ENCODE measurements around the gene C14orf39. TPM values are rescaled to one million over a fixed set of nuclear protein-coding genes. Genes with fewer than 3 reads are reported as not detected.
A peak's percentile ranks its signal among the peaks of the same experiment; 100 is the strongest.

Gene C14orf39
- total RNA-seq, 1 experiment from 2014 or later, result 0.08 TPM

DNA sequence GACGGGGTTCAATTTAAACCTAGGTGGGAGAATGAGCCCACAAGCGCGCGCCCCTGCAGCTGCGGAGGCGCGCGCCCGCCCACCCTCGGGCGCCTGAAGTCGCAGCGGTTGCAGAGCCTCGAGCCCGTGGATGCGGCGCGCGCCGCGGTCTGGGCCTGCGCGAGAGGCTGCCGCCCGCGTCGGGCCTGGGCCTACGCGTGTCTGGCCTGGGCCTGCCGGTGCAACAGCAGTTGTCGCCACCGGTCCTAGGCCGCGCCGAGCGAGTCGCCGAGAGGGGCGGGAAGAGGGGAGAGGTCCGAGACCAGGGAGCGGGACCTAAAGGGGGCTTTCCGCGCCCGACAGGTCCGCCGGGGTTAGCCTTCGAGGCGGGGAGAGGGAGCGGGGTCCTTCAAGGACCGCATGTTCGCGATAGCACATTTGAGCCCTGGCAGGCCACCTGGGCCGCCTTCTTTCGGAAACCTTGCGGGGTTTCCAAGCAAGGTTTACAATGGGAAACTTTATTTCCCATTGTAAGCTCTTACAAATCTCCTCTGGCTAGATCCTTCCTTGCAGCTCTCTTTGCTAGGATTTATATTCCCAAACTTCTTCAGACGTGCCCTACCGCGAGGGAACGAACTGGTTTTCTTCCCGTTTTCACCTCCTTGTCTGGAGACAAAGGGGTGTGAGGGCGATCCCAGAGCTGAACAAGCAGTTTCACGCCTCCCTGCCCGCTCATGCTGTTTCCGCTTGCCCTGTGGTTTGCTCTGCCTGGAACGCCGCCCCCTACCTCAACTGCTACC lies 29.8 kb upstream of the C14orf39 start:
- H3K27ac ChIP-seq (ENCODE audit: low read length), result no peak overlapping the region
- no peaks in the 10 kb centered on the region for H3K36me3 ChIP-seq (ENCODE audit: control insufficient read depth, insufficient read depth, low read length)
- TF ChIP-seq POLR2AphosphoS5 (IDR thresholded peaks at IDR 0.05; ENCODE audit: low read depth, low read length), result no peak
- TF ChIP-seq, protein P1, sequence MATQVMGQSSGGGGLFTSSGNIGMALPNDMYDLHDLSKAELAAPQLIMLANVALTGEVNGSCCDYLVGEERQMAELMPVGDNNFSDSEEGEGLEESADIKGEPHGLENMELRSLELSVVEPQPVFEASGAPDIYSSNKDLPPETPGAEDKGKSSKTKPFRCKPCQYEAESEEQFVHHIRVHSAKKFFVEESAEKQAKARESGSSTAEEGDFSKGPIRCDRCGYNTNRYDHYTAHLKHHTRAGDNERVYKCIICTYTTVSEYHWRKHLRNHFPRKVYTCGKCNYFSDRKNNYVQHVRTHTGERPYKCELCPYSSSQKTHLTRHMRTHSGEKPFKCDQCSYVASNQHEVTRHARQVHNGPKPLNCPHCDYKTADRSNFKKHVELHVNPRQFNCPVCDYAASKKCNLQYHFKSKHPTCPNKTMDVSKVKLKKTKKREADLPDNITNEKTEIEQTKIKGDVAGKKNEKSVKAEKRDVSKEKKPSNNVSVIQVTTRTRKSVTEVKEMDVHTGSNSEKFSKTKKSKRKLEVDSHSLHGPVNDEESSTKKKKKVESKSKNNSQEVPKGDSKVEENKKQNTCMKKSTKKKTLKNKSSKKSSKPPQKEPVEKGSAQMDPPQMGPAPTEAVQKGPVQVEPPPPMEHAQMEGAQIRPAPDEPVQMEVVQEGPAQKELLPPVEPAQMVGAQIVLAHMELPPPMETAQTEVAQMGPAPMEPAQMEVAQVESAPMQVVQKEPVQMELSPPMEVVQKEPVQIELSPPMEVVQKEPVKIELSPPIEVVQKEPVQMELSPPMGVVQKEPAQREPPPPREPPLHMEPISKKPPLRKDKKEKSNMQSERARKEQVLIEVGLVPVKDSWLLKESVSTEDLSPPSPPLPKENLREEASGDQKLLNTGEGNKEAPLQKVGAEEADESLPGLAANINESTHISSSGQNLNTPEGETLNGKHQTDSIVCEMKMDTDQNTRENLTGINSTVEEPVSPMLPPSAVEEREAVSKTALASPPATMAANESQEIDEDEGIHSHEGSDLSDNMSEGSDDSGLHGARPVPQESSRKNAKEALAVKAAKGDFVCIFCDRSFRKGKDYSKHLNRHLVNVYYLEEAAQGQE (IDR thresholded peaks at IDR 0.05; ENCODE audit: insufficient read depth in 1 of 2, low read depth in 2 of 2, low read length in 1 of 2), result no peak
- ChIA-PET CTCF (interaction anchor here (0.6 kb wide), 1 partner anchor 41 kb away, joined by 9 read pairs; no protein-coding TSS in a partner anchor), POLR2A (no interaction called here)
- no peak for DNase-seq (ENCODE audit: low read depth, low spot score)
- no peaks in the 10 kb centered on the region for H3K27me3 ChIP-seq (ENCODE audit: control insufficient read depth, insufficient read depth, low read length)
- no peaks in the 10 kb centered on the region for H3K4me1 ChIP-seq (ENCODE audit: control insufficient read depth, insufficient read depth, low read length)
- BruUV-seq (replicated peaks), result no TSS peak
- H3K4me3 ChIP-seq (ENCODE audit: low read depth in 2 of 2, low read length in 2 of 2), result no peak overlapping the region
- intact Hi-C loops (cut with micrococcal nuclease; ENCODE audit: unreplicated experiment), result no loop called here
- H3K9me3 ChIP-seq (ENCODE audit: control insufficient read depth, insufficient read depth, low read depth, low read length), result no peaks in the 10 kb centered on the region
- in situ Hi-C loops (cut with HindIII; ENCODE audit: low pct_unique_long_range_greater_than_20kb, low sequenced_read_pairs), result no loop called here
- ATAC-seq, result no peak

DNA sequence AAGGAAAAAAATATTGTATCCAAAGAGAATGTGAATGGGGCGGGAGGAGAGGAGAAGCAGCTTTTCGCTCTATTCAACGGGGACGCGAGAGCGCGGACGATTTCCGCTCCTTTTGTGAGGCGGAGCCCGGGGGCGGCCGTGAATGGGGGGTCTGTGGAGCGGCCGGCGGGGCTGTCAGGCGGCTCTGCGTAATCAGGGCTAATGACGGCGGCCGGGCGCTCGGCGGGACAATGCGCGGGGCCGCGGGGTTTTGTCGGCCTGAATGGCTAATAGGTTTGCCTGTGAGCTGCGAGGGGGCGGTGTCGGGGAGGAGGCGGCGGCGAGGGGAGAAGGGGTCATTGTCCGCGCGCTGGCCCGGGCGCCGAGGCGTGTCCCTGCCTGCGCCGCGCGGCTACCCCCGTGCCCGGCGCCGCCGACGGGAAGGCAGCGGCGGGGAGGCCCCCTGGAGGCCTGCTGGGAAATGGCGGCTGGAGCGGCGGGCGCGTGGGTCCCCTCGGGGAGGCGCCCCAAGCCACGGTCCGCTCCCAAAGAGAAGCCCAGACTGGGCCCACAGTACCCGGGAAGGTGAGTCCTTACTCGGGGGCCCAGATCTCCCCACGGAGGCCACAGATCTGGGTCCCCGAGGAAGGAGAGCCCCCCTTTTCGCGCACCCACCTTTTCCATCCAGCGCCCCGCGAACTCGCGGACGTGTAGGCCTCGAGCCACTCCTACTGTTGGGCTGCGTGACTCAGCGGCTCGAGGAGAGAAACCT lies 29.1 kb upstream of the C14orf39 start:
- CTCF ChIA-PET, result no interaction called here
- in situ Hi-C loops (cut with HindIII; ENCODE audit: low pct_unique_long_range_greater_than_20kb, low sequenced_read_pairs) (no loop called here), intact Hi-C loops (cut with micrococcal nuclease; ENCODE audit: unreplicated experiment) (no loop called here)
- no peaks in the 10 kb centered on the region for H3K36me3 ChIP-seq (ENCODE audit: control insufficient read depth, insufficient read depth, low read length)
- BruUV-seq (replicated peaks), result no TSS peak
- no peaks in the 10 kb centered on the region for H3K9me3 ChIP-seq (ENCODE audit: control insufficient read depth, insufficient read depth, low read depth, low read length)
- H3K27me3 ChIP-seq (ENCODE audit: control insufficient read depth, insufficient read depth, low read length), result no peaks in the 10 kb centered on the region
- ATAC-seq (no peak), DNase-seq (ENCODE audit: low read depth, low spot score) (no peak)
- POLR2A ChIA-PET, result no interaction called here
- TF ChIP-seq, protein P1 (IDR thresholded peaks at IDR 0.05; ENCODE audit: insufficient read depth in 1 of 2, low read depth in 2 of 2, low read length in 1 of 2), result no peak
- TF ChIP-seq TCF7L2 (IDR thresholded peaks at IDR 0.05; ENCODE audit: low read depth, low read length), result no peak
- no peak for TF ChIP-seq SIN3A (IDR thresholded peaks at IDR 0.05; ENCODE audit: borderline replicate concordance, insufficient read depth, low read depth, low read length)
- TF ChIP-seq POLR2AphosphoS5 (IDR thresholded peaks at IDR 0.05; ENCODE audit: low read depth, low read length), result no peak
- TF ChIP-seq, protein P2, sequence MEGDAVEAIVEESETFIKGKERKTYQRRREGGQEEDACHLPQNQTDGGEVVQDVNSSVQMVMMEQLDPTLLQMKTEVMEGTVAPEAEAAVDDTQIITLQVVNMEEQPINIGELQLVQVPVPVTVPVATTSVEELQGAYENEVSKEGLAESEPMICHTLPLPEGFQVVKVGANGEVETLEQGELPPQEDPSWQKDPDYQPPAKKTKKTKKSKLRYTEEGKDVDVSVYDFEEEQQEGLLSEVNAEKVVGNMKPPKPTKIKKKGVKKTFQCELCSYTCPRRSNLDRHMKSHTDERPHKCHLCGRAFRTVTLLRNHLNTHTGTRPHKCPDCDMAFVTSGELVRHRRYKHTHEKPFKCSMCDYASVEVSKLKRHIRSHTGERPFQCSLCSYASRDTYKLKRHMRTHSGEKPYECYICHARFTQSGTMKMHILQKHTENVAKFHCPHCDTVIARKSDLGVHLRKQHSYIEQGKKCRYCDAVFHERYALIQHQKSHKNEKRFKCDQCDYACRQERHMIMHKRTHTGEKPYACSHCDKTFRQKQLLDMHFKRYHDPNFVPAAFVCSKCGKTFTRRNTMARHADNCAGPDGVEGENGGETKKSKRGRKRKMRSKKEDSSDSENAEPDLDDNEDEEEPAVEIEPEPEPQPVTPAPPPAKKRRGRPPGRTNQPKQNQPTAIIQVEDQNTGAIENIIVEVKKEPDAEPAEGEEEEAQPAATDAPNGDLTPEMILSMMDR (IDR thresholded peaks at IDR 0.05), result no peak
- H3K27ac ChIP-seq (ENCODE audit: low read length), result no peak overlapping the region
- peak overlapping the region in 1 of 2 experiments; percentile 20; a peak in 1 of 4 replicates for H3K4me3 ChIP-seq (ENCODE audit: low read depth in 2 of 2, low read length in 2 of 2)
- no peaks in the 10 kb centered on the region for H3K4me1 ChIP-seq (ENCODE audit: control insufficient read depth, insufficient read depth, low read length)
